ENCODE results near the gene DOCK9.
"Not testable (repeated sequence)": the region's sequence is repeated elsewhere in the genome, so short reads cannot be mapped to it uniquely, and the experiment has no call there.

The DOCK9 gene

DNA sequence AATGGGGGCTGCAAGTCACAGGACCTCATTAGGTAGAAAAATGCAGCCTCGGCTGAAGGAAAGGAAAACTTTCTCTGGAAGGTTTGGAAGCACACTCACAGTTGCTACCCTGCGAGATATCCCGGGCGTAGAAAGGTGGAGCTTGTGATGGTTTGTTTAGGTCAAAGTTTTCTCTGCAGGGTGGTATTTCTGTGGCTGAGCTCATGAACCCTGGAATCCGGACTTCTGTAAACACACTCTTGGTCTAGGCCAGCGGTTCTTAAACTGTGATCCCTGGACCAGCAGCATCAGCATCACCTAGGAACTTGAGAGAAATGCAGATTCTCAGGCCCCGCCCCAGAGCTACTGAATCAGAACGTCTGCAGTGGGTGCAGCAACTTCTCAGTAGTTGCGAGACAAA lies 222.1 kb downstream of the DOCK9 start:
- no peak for DNase-seq

GRCh38 chr13:98755116-98755515 lies 222.7 kb downstream of the DOCK9 start:
- DNase-seq = no peak

DNA sequence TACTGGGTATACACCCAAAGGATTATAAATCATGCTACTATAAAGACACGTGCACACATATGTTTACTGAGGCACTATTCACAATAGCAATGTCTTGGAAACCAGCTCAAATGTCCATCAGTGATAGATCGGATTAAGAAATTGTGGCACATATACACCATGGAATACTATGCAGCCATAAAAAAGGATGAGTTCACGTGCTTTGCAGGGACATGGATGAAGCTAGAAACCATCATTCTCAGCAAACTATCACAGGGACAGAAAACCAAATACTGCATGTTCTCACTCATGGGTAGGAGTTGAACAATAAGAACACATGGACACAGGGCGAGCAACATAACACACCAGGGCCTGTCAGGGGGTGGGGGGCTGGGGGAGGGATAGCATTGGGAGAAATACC lies 223.4 kb downstream of the DOCK9 start:
- DNase-seq = not testable (repeated sequence)

DNA sequence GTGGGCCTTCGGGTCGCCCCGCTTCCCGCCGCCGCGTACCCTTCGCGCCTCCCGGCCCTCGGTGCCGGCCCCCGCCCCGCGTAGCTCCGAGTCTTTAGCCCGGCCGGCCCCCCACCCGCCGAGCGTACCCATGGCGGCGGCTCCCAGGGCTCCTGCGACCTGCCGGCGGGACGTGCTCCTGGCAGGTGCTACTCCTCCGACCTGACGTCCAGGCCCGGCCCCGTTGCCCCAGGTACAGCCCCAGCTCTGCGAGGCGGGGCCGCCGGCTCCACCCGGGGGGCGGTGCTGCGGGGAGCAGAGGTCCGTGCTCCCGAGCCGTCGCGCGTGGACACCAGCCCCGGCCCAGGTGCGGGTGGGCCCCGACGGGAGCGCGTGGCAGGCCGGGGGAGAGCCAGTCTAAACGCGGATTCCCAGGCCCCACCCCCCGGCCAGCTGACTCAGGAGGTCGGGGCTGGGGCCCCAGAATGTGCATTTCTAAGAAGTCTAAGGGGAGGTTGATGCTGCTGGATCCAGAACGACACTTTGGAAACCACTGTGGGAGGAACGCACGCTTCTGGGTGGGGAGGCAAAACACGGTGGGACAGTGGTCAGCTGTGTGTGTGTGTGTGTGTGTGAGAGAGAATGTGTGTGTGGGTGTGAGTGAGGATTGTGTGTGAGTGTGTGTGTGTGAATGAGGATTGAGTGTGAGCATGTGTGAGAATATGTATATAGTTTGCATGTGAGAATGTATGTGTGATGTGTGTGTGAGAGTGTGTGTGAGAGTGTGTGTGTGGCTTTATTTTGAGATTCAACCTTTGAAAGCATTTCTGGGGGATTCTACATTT lies 225.2 kb downstream of the DOCK9 start, which contains the start of gene SLC15A1:
Gene SLC15A1 (minus strand): TSS at position 206 of the 824 bp plus-strand sequence. CDS start 74 bp downstream, at position 132.
- no peak for DNase-seq

GRCh38 chr13:98751861-98752466 lies 225.9 kb downstream of the DOCK9 start:
- no peak for DNase-seq

GRCh38 chr13:98751367-98751782 lies 226.5 kb downstream of the DOCK9 start:
- no peak for DNase-seq

DNA sequence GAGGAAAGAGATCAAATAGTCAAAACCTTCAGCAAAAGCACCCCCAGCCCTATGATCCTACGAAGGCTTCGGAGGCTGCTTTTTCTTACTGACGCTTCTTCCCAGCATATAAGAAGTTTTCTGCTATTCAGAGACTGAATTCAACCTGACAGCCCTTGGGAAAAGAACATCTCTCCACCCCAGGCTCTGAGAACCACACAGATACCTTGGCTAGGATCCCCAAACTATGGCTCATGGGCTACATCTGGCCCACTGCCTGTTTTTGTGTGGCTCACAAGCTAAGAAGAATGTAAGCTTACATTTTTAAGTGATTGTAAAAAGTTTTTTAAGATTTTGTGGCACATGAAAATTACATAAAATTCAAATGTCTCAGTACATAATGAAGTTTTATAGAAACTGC lies 228.4 kb downstream of the DOCK9 start:
- DNase-seq = no peak

DNA sequence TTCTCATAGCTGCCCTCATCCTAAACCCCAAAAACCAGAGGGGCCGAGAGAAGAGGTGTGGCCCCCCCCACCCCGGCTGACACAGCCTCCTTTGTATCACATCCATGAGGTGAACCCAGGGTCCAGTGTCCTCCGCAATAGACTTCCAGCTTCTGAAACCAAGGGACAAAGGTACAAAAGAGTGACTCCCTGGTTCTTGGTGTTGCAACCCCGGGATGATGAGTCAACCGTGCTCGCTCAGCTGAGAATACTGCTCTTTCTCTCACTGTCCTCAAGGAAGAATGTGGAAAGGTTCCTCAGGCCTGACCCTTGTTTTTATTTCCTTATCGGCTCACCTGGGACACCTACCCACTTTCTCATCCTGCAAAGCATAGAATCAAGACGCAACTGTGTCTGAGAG lies 230.9 kb downstream of the DOCK9 start:
- no peak for DNase-seq
